Ovary (tissue), 9 donors: ENCODE data around the gene RNF151. TPM values are rescaled to one million over a fixed set of nuclear protein-coding genes. Genes with fewer than 3 reads are reported as not detected.

Experiments used
- DNase-seq, 5 donors: peaks; one replicate each; pipeline ENCODE4 v3.0.0-alpha.2; 2019 to 2020
- H3K27ac ChIP-seq, 2 donors: fragments of 200-600 bp; one replicate each; pipeline versions ENCODE4 v1.5.1 to v1.8.0; 2019 to 2022
- H3K27me3 ChIP-seq: fragments of 200-600 bp; one replicate; pipeline ENCODE4 v1.8.0; 2022
- H3K36me3 ChIP-seq: fragments of 200-600 bp; sonication (generic); one replicate; pipeline ENCODE4 v1.5.1; 2019
- H3K4me1 ChIP-seq: one replicate; pipeline ENCODE4 v1.8.1; 2013; ENCODE audit warnings: mild to moderate bottlenecking, moderate library complexity; ENCODE audit not compliant: insufficient read depth
- H3K4me3 ChIP-seq: fragments of 200-600 bp; sonication (generic); one replicate; pipeline ENCODE4 v1.5.1; 2017
- H3K9me3 ChIP-seq, 2 donors: fragments of 200-600 bp in 1 of 2; sonication (generic) in 1 of 2; one replicate each; pipeline versions ENCODE4 v1.5.1 to v1.8.1; 2013 to 2019; ENCODE audit warnings: mild to moderate bottlenecking in 1 of 2, moderate library complexity in 1 of 2
- EP300 ChIP-seq: sonication (generic); formaldehyde crosslinking; IDR thresholded peaks from one replicate; pipeline ENCODE4 v1.6.1; 2017; ENCODE audit warnings: antibody characterized with exemption
- POLR2A ChIP-seq: fragments of 450-650 bp; IDR thresholded peaks from one replicate; pipeline ENCODE4 v1.6.1; 2017; ENCODE audit warnings: antibody characterized with exemption, mild to moderate bottlenecking, moderate library complexity
- WGBS, 3 donors: extraction: QIAGEN DNeasy Blood & Tissue Kit in 1 of 3; methylation state at CpG; one replicate each; pipeline versions ENCODE4 v1.1.5 to v1.1.7; 2013 to 2017; 5-methylcytosine and 5-hydroxymethylcytosine counted together
- intact Hi-C, 4 donors: fragments of 100-400 bp; cut with DNase I; formaldehyde crosslinking; loops; one replicate each; pipeline versions ENCODE4 v1.11.0 to v1.15.1; 2022 to 2023
- polyA plus RNA-seq, 2 donors: library from polyadenylated mRNA; stranded (reverse); fragments of 200-250 nt in 1 of 2; fragments of 350-450 nt in 1 of 2; fragmentation: Illumina TruSeq in 1 of 2; extraction: RNeasy Lipid Tissue Mini Kit (QIAGEN cat#74804) in 1 of 2; gene quantifications; one replicate each; pipeline ENCODE4 v1.2.3, GENCODE V29; 2013 to 2014
- total RNA-seq, 7 donors: library from RNA; depleted of rRNA in 2 of 7; stranded (reverse); fragments of >200 nt in 2 of 7; fragmentation: NEBNext Ultra II Directional in 3 of 7; extraction: Animal tissue kit (Norgen Biotek cat#: 25700) in 3 of 7; gene quantifications; one replicate each; pipeline versions ENCODE4 v1.1.0 to v1.2.4, GENCODE V29; 2016 to 2023
- TF ChIP-seq, protein P1 (sequence below), 3 donors: fragments of 450-650 bp in 2 of 3; fragments of 200-600 bp in 1 of 3; IDR thresholded peaks; one replicate each; pipeline versions ENCODE4 v1.5.1 to v1.8.0; 2016 to 2022; ENCODE audit warnings: antibody characterized with exemption in 3 of 3, mild to moderate bottlenecking in 1 of 3
- donor health status: DM: no; HTN: no; CAD: no; lungs with moderate emphysema.
- donor health status: DM: no; HTN: no; CAD: no.
- donor health status: Bipolar disorder and iron deficiency.
- donor health status: DM: yes; HTN: yes; CAD: no.
- donor health status: DM: no; HTN: no; CAD: no.
- donor health status: DM: yes; HTN: yes; CAD: no.

Gene RNF151
- total and polyA plus RNA-seq, 9 donors, result 0.32 TPM; not detected in 8

GRCh38 chr16:1941162-1942046 lies 25.3 kb upstream of the RNF151 start:
- H3K4me1 ChIP-seq, result peaks cover 4% of the 10 kb centered on the region
- H3K4me3 ChIP-seq, result no peak overlapping the region
- TF ChIP-seq, protein P1, sequence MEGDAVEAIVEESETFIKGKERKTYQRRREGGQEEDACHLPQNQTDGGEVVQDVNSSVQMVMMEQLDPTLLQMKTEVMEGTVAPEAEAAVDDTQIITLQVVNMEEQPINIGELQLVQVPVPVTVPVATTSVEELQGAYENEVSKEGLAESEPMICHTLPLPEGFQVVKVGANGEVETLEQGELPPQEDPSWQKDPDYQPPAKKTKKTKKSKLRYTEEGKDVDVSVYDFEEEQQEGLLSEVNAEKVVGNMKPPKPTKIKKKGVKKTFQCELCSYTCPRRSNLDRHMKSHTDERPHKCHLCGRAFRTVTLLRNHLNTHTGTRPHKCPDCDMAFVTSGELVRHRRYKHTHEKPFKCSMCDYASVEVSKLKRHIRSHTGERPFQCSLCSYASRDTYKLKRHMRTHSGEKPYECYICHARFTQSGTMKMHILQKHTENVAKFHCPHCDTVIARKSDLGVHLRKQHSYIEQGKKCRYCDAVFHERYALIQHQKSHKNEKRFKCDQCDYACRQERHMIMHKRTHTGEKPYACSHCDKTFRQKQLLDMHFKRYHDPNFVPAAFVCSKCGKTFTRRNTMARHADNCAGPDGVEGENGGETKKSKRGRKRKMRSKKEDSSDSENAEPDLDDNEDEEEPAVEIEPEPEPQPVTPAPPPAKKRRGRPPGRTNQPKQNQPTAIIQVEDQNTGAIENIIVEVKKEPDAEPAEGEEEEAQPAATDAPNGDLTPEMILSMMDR (IDR thresholded peaks at IDR 0.05), result no peak
- TF ChIP-seq POLR2A (no peak), EP300 (no peak)
- no peaks in the 10 kb centered on the region for H3K9me3 ChIP-seq
- no peak overlapping the region for H3K27ac ChIP-seq
- WGBS, 3 donors, result 80 to 86% (median 86%) methylated on average over 30 of the region's 30 CpGs
- H3K36me3 ChIP-seq, result no peaks in the 10 kb centered on the region
- intact Hi-C loops, result no loop called here
- H3K27me3 ChIP-seq, result no peaks in the 10 kb centered on the region
- DNase-seq, result no peak

DNA sequence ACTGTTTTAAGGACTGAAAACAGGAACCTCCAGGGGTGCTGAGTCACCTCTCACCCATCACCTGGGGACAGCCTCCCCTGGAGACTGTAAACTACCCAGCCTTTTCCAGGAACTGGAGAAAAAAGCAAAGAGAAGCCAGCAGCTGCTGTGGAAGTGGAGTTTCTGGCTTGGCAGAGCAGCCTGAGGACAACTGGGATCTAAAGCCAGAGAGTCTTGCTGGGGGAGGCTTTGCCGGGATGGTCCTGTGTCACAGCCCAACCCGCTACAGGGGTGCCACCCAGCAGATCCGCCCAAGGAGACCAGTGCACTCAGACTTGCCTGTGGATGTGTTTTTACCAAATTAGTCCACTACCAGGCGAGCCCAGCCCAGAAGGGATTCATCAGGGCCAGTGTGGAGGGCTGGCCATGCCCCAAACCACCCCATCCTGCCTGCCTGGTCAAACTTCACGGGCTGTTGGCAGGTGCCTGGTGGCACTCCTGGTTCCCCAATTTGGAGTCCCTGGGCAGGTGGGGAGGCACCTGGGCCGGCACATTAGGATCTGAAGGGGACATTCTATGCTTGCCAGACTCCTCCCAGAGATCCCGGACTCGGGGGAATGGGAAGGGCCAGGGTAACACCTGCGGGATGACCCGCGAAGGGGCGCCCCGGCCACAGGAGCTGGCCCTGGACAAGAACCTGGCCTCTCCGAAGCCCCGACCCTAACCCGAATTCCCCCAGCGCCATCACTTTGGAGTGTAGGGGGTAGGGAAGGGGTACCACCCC lies 24.4 kb upstream of the RNF151 start:
- Histone ChIP-seq H3K36me3 (no peaks in the 10 kb centered on the region), H3K27ac (peak overlapping the region in 1 of 2 donors; percentile 15), H3K4me1 (peaks cover 4% of the 10 kb centered on the region), H3K9me3 (no peaks in the 10 kb centered on the region), H3K4me3 (peak overlapping the region; percentile 68), H3K27me3 (no peaks in the 10 kb centered on the region)
- WGBS, 3 donors, result 17 to 24% (median 17%) methylated on average over 9 to 17 of the region's 17 CpGs
- peak in 1 of 5 donors; percentile 46 for DNase-seq
- TF ChIP-seq EP300 (no peak), POLR2A (no peak)
- TF ChIP-seq, protein P1 (IDR thresholded peaks at IDR 0.05), result no peak
- intact Hi-C loops, result no loop called here

DNA sequence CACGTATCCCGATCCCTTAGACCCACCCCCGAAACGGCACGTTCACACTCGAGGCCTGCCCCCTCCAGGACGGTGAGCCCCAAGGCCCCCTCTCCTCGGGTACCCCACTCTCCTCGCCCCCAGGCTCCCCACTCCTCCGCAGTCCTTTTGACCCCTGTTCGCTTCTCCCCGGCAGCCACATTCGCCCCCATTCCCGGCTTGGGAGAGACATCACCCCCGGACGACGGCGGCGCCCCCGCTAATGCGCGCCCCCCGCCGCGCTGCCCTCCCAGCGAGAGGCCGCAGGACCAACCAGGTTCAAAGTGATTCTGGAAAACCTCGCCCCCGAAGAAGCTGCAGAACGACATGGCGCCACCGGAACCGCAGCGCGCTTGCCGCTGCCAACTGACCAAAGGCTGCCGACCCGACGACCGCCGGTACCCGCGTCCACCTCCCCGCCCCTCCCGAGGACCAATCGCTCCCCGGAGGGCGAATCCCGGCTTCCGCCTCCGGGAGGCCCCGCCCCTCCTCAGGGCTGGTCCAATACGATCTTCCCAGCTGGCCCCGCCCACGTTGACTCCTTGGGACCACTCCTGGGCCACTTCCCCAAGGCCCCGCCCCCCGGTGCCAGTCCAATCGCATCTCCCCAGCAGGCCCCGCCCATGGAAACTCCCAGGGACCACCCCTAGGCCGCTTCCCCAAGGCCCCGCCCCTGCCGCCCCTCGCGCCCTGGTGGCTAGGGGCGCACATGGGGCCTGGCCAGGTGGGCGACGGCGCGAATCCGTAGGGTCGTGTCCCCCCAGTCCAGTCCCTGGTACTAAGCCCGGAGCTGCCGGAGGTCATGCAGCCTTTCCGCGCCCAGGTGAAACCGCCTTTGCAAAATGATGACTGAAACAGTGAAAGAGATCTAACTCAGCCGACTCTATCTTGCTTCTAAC lies 23.6 kb upstream of the RNF151 start, which contains the start of gene MSRB1:
MSRB1 (minus strand) TSS at position 390 of the 917 bp plus-strand sequence; CDS start at position 347, 43 bp downstream.
- Histone ChIP-seq H3K4me1 (peaks cover 4% of the 10 kb centered on the region), H3K27ac (peak within 1 kb of the TSS; percentile 15 to 74), H3K4me3 (peak within 1 kb of the TSS; percentile 68), H3K27me3 (no peaks in the 10 kb centered on the region), H3K36me3 (no peaks in the 10 kb centered on the region), H3K9me3 (no peaks in the 10 kb centered on the region)
- WGBS, 3 donors, result 1 to 2% (median 1%) methylated on average over 54 to 77 of the region's 77 CpGs
- peak; percentile 100 for DNase-seq
- no peak for TF ChIP-seq EP300
- peak; percentile 84 for TF ChIP-seq POLR2A
- intact Hi-C loops, result no loop called here

DNA sequence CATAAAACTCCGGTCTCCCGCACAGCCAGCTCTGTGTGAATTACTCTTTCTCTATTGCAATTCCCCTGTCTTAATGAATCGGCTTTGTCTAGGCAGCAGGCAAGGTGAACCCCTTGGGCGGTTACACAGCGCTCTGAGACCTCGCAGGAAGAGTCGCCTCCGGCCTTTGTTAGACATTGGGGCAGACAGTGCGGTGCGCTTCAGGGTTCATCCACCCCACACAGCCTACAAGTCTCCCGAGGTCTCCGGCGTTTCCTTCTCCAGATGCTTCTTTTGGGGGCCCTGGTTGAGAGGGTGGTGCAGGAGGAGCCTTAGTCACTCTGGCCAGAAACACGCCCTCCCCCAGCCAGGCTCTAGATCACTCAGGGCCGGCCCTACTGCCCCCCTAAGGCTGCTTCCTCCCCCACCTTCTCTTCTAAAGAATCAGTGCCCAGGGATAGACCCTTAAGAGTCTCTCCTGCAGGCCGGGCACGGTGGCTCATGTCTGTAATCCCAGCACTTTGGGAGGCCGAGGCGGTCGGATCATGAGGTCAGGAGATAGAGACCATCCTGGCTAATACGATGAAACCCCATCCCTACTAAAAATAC lies 21.9 kb upstream of the RNF151 start:
- DNase-seq, result no peak
- no peaks in the 10 kb centered on the region for H3K36me3 ChIP-seq
- H3K4me3 ChIP-seq, result no peak overlapping the region
- TF ChIP-seq POLR2A, result no peak
- TF ChIP-seq, protein P1 (IDR thresholded peaks at IDR 0.05), result no peak
- no peak for TF ChIP-seq EP300
- no peaks in the 10 kb centered on the region for H3K9me3 ChIP-seq
- intact Hi-C loops, result no loop called here
- WGBS, 3 donors, result 91 to 93% (median 92%) methylated on average over 21 of the region's 21 CpGs
- H3K4me1 ChIP-seq, result peaks cover 4% of the 10 kb centered on the region
- no peaks in the 10 kb centered on the region for H3K27me3 ChIP-seq
- H3K27ac ChIP-seq, result no peak overlapping the region
